K562 (cell line): ENCODE data around the gene SIGLEC1. TPM values are rescaled to one million over a fixed set of nuclear protein-coding genes. Genes with fewer than 3 reads are reported as not detected.

Experiments used
- ATAC-seq: fragments of 200-7000 bp; cut with Tn5 transposase; 3 replicates; pipeline ENCODE4 v1.9.1; 2020; ENCODE audit warnings: moderate library complexity
- BruUV-seq: library from RNA; stranded (reverse); fragments of 400-500 nt; replicated peaks from 2 replicates; lab custom pipeline; 2021; lab: Mats Ljungman, UMichigan
- CTCF ChIA-PET: fragments of 300-600 bp; formaldehyde crosslinking; extraction: SDS; loops from one replicate; lab custom pipeline; 2021; ENCODE audit warnings: low intra/inter-chr PET ratio; lab: Yijun Ruan, JAX
- POLR2A ChIA-PET: fragments of 300-600, 350-650 bp; sonication (Branson Sonifier 250); formaldehyde crosslinking; extraction: SDS; loops from one replicate; lab custom pipeline; 2021; ENCODE audit warnings: antibody characterized with exemption, inconsistent platforms; lab: Yijun Ruan, JAX
- DNase-seq, 4 experiments: peaks; one replicate each; pipeline versions ENCODE4 v3.0.0 to v3.0.0-alpha.2; 2011 to 2018; ENCODE audit warnings: low spot score in 3 of 4, mixed read lengths in 3 of 4; ENCODE audit errors: extremely low read depth in 1 of 4
- FAIRE-seq: peaks from 2 replicates; lab custom pipeline; 2011; peaks lifted over from hg19 to GRCh38; lab: Jason Lieb, UNC
- H2AFZ ChIP-seq: 2 replicates; pipeline ENCODE4 v1.6.0; 2011; ENCODE audit warnings: low read depth, low read length, control low read depth, inconsistent platforms
- H3K27ac ChIP-seq: fragments of 200-600 bp; 3 replicates; pipeline ENCODE4 v1.8.0; 2011; ENCODE audit warnings: low read depth, mild to moderate bottlenecking, control low read depth, inconsistent platforms, low read length, moderate library complexity, mixed read lengths; ENCODE audit errors: extremely low read depth
- H3K27me3 ChIP-seq, 2 experiments: fragments of 300-600 bp in 1 of 2; 2 replicates in 1 of 2; 3 replicates in 1 of 2; pipeline versions ENCODE4 v1.6.0 to v1.8.0; 2011; ENCODE audit warnings: inconsistent platforms in 2 of 2, low read length in 2 of 2, mild to moderate bottlenecking in 1 of 2, mixed read lengths in 1 of 2, moderate library complexity in 1 of 2; ENCODE audit not compliant: control insufficient read depth in 2 of 2, insufficient read depth in 2 of 2
- H3K36me3 ChIP-seq: fragments of 300-600 bp; 3 replicates; pipeline ENCODE4 v1.8.0; 2011; ENCODE audit warnings: mild to moderate bottlenecking, low read length, inconsistent platforms; ENCODE audit not compliant: control insufficient read depth, insufficient read depth
- H3K4me1 ChIP-seq, 2 experiments: fragments of 200-600 bp in 1 of 2; replicated peaks in 1 of 2; 2 replicates in 1 of 2; 3 replicates in 1 of 2; pipeline versions ENCODE4 v1.5.1 to v1.8.0; 2011; ENCODE audit warnings: inconsistent platforms in 2 of 2, low read length in 2 of 2, mild to moderate bottlenecking in 1 of 2, mixed read lengths in 1 of 2, moderate library complexity in 1 of 2; ENCODE audit not compliant: control insufficient read depth in 2 of 2, insufficient read depth in 2 of 2
- H3K4me2 ChIP-seq: 2 replicates; pipeline ENCODE4 v1.6.1; 2011; ENCODE audit warnings: low read length, control low read depth, inconsistent platforms, mixed read lengths; ENCODE audit not compliant: insufficient read depth
- H3K4me3 ChIP-seq: fragments of 200-600 bp; sonication (generic), shearing (Covaris generic); 2 replicates; pipeline ENCODE4 v1.5.1; 2016; ENCODE audit warnings: control low read depth, inconsistent platforms
- H3K79me2 ChIP-seq: fragments of 200-600 bp; 3 replicates; pipeline ENCODE4 v1.8.0; 2011; ENCODE audit warnings: low read length, inconsistent platforms; ENCODE audit not compliant: control insufficient read depth, insufficient read depth
- H3K9ac ChIP-seq, 2 experiments: 2 replicates each; pipeline versions ENCODE4 v1.6.0 to v1.6.1; 2011; ENCODE audit warnings: low read depth in 2 of 2, low read length in 2 of 2, control low read depth in 1 of 2, inconsistent platforms in 1 of 2, mild to moderate bottlenecking in 1 of 2, mixed read lengths in 1 of 2; ENCODE audit not compliant: insufficient read depth in 1 of 2
- H3K9me1 ChIP-seq: one replicate; pipeline ENCODE4 v1.6.0; 2011; ENCODE audit warnings: inconsistent platforms, mild to moderate bottlenecking, low read length, moderate library complexity; ENCODE audit not compliant: control insufficient read depth, insufficient read depth
- H3K9me3 ChIP-seq: replicated peaks from 2 replicates; pipeline ENCODE4 v1.5.1; 2011; ENCODE audit warnings: low read depth, low read length, inconsistent platforms; ENCODE audit not compliant: control insufficient read depth, insufficient read depth
- H4K20me1 ChIP-seq: replicated peaks from 2 replicates; pipeline ENCODE4 v1.6.1; 2011; ENCODE audit warnings: low read length, inconsistent platforms, mixed read lengths; ENCODE audit not compliant: control insufficient read depth, insufficient read depth
- GTF2A2 ChIP-seq: IDR thresholded peaks from 2 replicates; pipeline ENCODE4 v1.6.1; 2016; ENCODE audit warnings: mild to moderate bottlenecking, missing genetic modification characterization, missing compliant biosample characterization
- WGBS: fragments of 100-300 bp; shearing (Covaris generic); methylation state at CpG from one replicate; pipeline ENCODE4 v1.1.6; 2016; ENCODE audit warnings: low coverage, mixed read lengths; ENCODE audit not compliant: insufficient coverage; ENCODE audit errors: missing lambda C conversion rate; 5-methylcytosine and 5-hydroxymethylcytosine counted together
- in situ Hi-C: fragments of 300-500 bp; cut with MboI; formaldehyde crosslinking; loops from 4 replicates; pipeline ENCODE4 v1.15.0; 2018; ENCODE audit warnings: inconsistent platforms, mixed read lengths
- intact Hi-C: fragments of 100-400 bp; cut with micrococcal nuclease; formaldehyde crosslinking; loops from 2 replicates; pipeline ENCODE4 v1.14.2; 2022
- polyA plus RNA-seq, 8 experiments: library from polyadenylated mRNA; depleted of rRNA in 4 of 8; stranded (reverse) in 5 of 8; unstranded in 3 of 8; fragments of >200 nt; fragmentation: Nextera tagmentation in 2 of 8; fragmentation: Illumina TruSeq in 1 of 8; extraction: Ambion mirVana in 2 of 8; extraction: Trizol in 1 of 8; gene quantifications; 2 replicates each; pipeline versions ENCODE4 v1.2.1 to v1.2.3, GENCODE V29; 2011 to 2014; ENCODE audit warnings: inconsistent platforms in 1 of 8, missing spikeins in 1 of 8
- total RNA-seq, 7 experiments: library from RNA; depleted of rRNA in 6 of 7; stranded (reverse); fragments of >200 nt in 6 of 7; fragmentation: Illumina TruSeq in 2 of 7; extraction: Trizol in 2 of 7; gene quantifications; 2 replicates each; pipeline versions ENCODE4 v1.2.1 to v1.2.3, GENCODE V29; 2011 to 2021; ENCODE audit warnings: low replicate concordance in 1 of 7
- TF ChIP-seq, protein P1 (sequence below): sonication (generic); formaldehyde crosslinking; IDR thresholded peaks from 2 replicates; pipeline ENCODE4 v1.8.0; 2022; ENCODE audit warnings: mild to moderate bottlenecking, missing genetic modification reagents
- TF ChIP-seq, protein P2 (sequence below): IDR thresholded peaks from 2 replicates; pipeline ENCODE4 v1.6.1; 2011; ENCODE audit warnings: borderline replicate concordance, low read depth, mild to moderate bottlenecking, moderate library complexity, low read length; ENCODE audit not compliant: insufficient read depth, poor library complexity, severe bottlenecking

SIGLEC1 gene
- total and polyA plus RNA-seq, 9 of the 15 experiments (the other 6 are each of a cell fraction or from before 2014, with no cell fraction given) = 0.05 to 0.07 TPM; not detected in 7

DNA sequence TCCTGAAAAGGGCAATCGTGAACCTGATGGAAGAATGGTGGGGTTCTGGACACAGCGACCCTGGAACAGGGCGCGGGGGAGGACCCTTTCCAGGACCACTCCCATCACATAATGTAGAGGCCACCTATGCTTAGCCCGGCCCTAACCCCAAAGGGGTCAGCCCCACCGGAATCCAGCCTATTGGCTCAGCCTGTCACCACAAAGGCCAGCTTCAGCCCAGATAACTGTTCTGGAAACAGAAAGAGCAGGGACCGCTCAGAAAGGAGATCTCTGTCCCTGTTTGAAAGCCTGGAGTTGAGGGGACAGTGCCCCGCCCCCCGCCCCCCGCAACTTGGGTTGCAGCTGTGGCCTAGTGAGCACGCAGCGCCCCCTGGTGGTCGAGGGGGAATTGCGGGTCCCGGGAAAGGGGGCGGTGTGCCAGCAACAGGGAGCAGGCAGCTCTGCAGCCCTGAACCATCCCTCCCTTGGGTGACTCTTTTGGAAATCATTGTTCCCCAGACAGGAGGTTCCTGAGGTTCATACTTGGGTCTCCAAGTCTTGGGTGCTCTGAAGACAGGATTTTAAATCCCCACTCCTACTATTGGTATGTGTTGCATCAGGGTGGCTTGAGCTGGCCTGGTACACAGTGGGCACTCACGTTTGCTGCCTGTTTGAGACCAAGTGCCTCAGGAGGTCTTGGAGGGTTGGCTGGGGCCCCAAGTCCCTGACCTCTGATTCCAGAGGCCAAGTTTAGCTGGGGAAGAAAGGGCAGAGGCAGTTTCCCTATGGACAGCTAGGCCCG lies 1.5 kb downstream of the SIGLEC1 start (continued):
- TF ChIP-seq, protein P1, sequence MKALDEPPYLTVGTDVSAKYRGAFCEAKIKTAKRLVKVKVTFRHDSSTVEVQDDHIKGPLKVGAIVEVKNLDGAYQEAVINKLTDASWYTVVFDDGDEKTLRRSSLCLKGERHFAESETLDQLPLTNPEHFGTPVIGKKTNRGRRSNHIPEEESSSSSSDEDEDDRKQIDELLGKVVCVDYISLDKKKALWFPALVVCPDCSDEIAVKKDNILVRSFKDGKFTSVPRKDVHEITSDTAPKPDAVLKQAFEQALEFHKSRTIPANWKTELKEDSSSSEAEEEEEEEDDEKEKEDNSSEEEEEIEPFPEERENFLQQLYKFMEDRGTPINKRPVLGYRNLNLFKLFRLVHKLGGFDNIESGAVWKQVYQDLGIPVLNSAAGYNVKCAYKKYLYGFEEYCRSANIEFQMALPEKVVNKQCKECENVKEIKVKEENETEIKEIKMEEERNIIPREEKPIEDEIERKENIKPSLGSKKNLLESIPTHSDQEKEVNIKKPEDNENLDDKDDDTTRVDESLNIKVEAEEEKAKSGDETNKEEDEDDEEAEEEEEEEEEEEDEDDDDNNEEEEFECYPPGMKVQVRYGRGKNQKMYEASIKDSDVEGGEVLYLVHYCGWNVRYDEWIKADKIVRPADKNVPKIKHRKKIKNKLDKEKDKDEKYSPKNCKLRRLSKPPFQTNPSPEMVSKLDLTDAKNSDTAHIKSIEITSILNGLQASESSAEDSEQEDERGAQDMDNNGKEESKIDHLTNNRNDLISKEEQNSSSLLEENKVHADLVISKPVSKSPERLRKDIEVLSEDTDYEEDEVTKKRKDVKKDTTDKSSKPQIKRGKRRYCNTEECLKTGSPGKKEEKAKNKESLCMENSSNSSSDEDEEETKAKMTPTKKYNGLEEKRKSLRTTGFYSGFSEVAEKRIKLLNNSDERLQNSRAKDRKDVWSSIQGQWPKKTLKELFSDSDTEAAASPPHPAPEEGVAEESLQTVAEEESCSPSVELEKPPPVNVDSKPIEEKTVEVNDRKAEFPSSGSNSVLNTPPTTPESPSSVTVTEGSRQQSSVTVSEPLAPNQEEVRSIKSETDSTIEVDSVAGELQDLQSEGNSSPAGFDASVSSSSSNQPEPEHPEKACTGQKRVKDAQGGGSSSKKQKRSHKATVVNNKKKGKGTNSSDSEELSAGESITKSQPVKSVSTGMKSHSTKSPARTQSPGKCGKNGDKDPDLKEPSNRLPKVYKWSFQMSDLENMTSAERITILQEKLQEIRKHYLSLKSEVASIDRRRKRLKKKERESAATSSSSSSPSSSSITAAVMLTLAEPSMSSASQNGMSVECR = peak; percentile 48; the same call in 1 of the 2 replicates

DNA sequence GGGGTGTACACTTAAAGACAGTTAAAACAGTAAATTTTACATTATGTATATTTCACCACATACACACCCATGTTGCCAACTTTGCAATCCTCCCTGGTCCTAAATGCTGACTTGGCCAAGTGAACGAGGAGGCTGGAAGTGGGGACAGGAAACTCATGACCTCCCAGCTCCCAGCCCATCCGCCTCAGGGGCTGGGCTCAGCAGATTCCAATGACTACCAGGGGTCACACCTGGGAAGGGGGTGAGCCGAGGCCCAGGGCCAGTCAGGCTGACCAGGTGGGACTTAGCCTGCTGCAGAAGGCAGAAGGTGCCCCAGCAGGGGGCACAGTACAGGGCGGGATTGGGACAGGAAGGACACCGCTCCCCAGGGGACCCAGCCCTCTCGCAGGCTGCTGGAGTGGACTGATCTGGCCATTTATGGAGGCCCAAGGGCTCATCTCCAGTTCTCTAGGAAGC lies 2.4 kb downstream of the SIGLEC1 start:
- 40% methylated on average over 6 of the region's 6 CpGs for WGBS
- peak overlapping the region; percentile 55 for H2AFZ ChIP-seq
- no peaks in the 10 kb centered on the region for H3K36me3 ChIP-seq
- POLR2A ChIA-PET = interaction anchor here (0.6 to 0.7 kb wide), 2 partner anchors 25 to 250 kb away, joined by 3 to 4 read pairs; no protein-coding TSS in a partner anchor
- no peaks in the 10 kb centered on the region for H4K20me1 ChIP-seq
- no peak overlapping the region for H3K4me2 ChIP-seq
- no peaks in the 10 kb centered on the region for H3K79me2 ChIP-seq
- DNase-seq = peak in 2 of 4 experiments; percentile 20
- ATAC-seq = peak; percentile 71
- CTCF ChIA-PET = interaction anchor here (0.9 to 1.8 kb wide), 2 partner anchors 34 to 147 kb away, joined by 3 to 12 read pairs; no protein-coding TSS in a partner anchor
- no peak for TF ChIP-seq GTF2A2 (tag)
- TF ChIP-seq, protein P2, sequence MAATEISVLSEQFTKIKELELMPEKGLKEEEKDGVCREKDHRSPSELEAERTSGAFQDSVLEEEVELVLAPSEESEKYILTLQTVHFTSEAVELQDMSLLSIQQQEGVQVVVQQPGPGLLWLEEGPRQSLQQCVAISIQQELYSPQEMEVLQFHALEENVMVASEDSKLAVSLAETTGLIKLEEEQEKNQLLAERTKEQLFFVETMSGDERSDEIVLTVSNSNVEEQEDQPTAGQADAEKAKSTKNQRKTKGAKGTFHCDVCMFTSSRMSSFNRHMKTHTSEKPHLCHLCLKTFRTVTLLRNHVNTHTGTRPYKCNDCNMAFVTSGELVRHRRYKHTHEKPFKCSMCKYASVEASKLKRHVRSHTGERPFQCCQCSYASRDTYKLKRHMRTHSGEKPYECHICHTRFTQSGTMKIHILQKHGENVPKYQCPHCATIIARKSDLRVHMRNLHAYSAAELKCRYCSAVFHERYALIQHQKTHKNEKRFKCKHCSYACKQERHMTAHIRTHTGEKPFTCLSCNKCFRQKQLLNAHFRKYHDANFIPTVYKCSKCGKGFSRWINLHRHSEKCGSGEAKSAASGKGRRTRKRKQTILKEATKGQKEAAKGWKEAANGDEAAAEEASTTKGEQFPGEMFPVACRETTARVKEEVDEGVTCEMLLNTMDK = peak; percentile 49
- TF ChIP-seq, all 486 proteins: peak for 1
- peaks cover 0 to 22% of the 10 kb centered on the region in 2 experiments; a peak in 2 of 5 replicates for H3K4me1 ChIP-seq
- no peaks in the 10 kb centered on the region for H3K9me1 ChIP-seq
- no TSS peak for BruUV-seq
- no peak overlapping the region for H3K4me3 ChIP-seq
- in situ Hi-C loops (loop anchor here (5.0 kb wide), 1 partner anchor 148 kb away; no protein-coding TSS in a partner anchor), intact Hi-C loops (no loop called here)
- H3K9ac ChIP-seq = peak overlapping the region in 1 of 2 experiments; percentile 10; a peak in 1 of 4 replicates
- FAIRE-seq = no peak
- 0 out of 5 replicates have a peak, but pooled peaks cover 0 to 4% of the 10 kb centered on the region in 2 experiments for H3K27me3 ChIP-seq
- H3K27ac ChIP-seq = no peak overlapping the region
- H3K9me3 ChIP-seq = no peaks in the 10 kb centered on the region
